Measurements from ENCODE around the gene ORM2.
"Not testable (repeated sequence)": the region's sequence is repeated elsewhere in the genome, so short reads cannot be mapped to it uniquely, and the experiment has no call there.

- TF ChIP-seq YY1 (IDR thresholded peaks at IDR 0.05; ENCODE audit: insufficient read depth, insufficient read length); SUZ12 (IDR thresholded peaks at IDR 0.05; ENCODE audit: extremely low read depth, insufficient read depth, insufficient read length): not testable (repeated sequence)
These were observed 6.7 kb upstream of the ORM2 start, which contains the start of gene ORM1 for GRCh38 chr9:114322831-114323531.
